HG03460 (cell line): ENCODE data around the gene PTRHD1.
A peak's percentile ranks its signal among the peaks of the same experiment; 100 is the strongest.
"Not testable (repeated sequence)": the region's sequence is repeated elsewhere in the genome, so short reads cannot be mapped to it uniquely, and the experiment has no call there.

Experiments
- ATAC-seq: cut with Tn5 transposase; IDR thresholded peaks from one replicate; pipeline ENCODE4 v1.9.1; 2021; ENCODE audit not compliant: unreplicated experiment

Gene PTRHD1

GRCh38 chr2:24813691-24814137 is 20.5 kb upstream of the PTRHD1 start:
- no peak for ATAC-seq

DNA sequence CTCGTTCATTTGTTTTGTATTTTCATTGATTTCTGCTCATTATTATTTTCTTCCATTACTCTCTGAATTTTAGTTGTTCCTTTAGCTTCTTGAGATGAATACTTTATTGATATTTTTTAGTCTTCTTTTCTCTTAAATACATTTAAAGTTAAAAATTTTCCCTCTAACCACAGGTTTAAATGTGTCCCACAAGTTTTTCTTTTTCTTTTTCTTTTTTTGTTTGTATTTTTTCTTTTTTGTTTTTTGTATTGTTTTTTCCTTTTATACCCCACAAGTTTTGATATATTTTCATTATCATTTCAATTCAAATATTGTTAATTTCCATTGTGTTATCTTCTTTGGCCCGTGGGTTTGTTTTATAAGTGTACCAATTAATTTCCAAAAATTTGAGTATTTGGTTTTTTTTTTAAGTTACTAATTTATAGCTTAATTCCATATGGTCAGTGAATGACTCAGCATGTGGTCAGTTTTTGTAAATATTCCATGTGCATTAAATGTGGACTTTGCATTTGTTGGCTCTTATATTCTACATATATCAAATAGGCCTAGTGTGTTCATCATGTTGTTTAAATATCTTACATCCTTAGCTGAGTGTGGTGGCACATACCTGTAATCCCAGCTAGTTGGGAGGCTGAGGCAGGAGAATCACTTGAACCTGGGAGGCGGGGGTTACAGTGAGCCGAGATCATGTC is 16.3 kb upstream of the PTRHD1 start:
- no peak for ATAC-seq

DNA sequence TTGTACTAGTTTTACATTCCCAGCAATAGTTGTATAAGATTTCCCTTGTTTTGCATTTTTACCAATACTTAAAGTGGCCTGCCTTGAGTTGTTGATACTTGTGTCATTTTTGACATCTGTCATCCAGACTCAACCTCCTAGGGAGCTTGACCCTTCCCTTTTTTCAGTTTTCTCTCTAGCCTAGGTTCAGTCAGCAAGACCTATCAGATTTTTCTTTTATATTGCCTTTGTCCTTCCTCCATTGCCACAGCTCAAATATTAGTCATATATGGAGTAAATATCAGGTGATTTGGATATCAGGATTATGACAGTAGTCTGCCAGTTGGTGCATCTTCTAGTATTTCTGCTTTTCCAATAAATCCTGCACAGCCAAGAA is 13.5 kb upstream of the PTRHD1 start:
- ATAC-seq, result no peak

GRCh38 chr2:24805811-24806660 is 12.8 kb upstream of the PTRHD1 start:
- ATAC-seq, result not testable (repeated sequence)

DNA sequence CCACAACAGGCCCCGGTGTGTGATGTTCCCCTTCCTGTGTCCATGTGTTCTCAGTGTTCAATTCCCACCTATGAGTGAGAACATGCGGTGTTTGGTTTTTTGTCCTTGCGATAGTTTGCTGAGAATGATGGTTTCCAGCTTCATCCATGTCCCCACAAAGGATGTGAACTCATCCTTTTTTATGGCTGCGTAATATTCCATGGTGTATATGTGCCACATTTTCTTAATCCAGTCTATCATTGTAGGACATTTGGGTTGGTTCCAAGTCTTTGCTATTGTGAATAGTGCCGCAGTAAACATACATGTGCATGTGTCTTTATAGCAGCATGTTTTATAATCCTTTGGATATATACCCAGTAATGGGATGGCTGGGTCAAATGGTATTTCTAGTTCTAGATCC is 7.3 kb upstream of the PTRHD1 start:
- not testable (repeated sequence) for ATAC-seq

DNA sequence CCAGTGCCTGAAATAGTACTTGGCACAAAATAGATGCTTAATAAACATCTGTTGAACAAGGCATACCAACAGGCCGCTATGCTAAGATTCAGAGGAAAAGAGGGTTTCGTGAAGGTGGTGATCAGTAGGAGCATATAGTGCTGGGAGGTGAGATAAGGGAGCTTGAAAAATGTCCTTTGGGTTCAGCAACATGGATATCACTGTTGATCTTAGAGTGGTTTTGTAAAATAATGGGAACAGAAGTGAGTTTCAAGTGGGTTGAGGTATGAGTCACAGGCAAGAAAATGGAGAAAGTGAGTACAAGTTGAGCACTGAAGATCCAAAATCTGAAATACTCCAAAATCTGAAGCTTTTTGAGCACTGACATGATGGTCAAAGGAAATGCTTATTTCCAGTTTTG is 4.5 kb upstream of the PTRHD1 start:
- no peak for ATAC-seq

GRCh38 chr2:24793761-24794435 is 707 bp upstream of the PTRHD1 start:
- ATAC-seq, result no peak

GRCh38 chr2:24792542-24792873 is 683 bp downstream of the PTRHD1 start:
- no peak for ATAC-seq

- no peak for ATAC-seq
Measured at GRCh38 chr2:24791452-24791851, 1.7 kb downstream of the PTRHD1 start.

- no peak for ATAC-seq
Measured at GRCh38 chr2:24788816-24789215, 4.4 kb downstream of the PTRHD1 start.

GRCh38 chr2:24787532-24787931 is 5.7 kb downstream of the PTRHD1 start:
- no peak for ATAC-seq

DNA sequence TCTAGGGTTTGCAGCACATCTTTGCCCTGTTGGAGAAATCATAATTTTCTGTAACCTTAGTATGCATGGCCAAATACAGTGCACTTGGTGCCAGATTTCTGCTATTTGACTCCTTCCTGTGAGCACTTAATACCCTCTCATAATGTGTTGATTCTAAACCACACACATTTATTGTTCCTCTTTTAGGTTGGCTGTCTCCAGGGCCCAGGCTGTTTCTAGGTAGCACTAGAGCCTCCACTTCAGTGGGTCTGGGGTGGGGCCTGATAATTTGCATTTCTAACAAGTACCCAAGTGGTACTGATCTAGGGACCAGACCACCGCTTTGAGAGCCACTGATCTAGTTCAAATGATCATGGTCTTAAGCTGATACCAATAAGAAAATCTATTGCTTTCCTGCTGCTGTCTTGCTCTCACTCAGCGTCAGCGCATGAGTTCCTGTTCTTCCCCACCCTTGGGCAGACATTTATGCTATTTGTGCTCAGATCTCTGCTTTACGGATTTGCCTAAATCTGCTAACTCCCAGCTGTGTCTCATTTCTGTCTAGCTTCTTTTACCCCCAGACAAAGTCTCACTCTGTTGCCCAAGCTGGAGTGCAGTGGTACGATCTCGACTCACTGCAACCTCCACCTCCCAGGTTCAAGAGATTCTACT is 7.4 kb downstream of the PTRHD1 start:
- ATAC-seq, result peak; percentile 87

DNA sequence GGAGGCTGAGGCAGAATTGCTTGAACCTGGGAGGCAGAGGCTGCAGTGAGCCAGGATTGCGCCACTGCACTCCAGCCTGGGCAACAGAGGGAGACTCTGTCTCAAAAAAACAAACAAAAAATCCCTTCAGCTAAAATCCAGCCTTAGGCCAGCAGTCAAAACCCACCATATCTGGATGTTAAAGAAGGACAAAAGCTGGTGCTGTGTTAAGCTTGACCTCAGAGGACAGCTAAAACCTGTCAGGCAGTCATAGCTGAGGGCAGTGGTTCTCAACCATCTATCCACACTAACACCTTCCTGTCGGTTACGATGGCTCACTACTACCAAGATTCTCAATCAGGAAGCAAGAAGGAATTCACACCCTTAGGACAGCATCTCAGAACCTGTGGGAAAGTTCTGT is 9.6 kb downstream of the PTRHD1 start:
- ATAC-seq, result no peak

- no peak for ATAC-seq
Measured at GRCh38 chr2:24779116-24779515, 14.1 kb downstream of the PTRHD1 start.

- ATAC-seq, result no peak
Measured at GRCh38 chr2:24774373-24774772, 18.8 kb downstream of the PTRHD1 start.

DNA sequence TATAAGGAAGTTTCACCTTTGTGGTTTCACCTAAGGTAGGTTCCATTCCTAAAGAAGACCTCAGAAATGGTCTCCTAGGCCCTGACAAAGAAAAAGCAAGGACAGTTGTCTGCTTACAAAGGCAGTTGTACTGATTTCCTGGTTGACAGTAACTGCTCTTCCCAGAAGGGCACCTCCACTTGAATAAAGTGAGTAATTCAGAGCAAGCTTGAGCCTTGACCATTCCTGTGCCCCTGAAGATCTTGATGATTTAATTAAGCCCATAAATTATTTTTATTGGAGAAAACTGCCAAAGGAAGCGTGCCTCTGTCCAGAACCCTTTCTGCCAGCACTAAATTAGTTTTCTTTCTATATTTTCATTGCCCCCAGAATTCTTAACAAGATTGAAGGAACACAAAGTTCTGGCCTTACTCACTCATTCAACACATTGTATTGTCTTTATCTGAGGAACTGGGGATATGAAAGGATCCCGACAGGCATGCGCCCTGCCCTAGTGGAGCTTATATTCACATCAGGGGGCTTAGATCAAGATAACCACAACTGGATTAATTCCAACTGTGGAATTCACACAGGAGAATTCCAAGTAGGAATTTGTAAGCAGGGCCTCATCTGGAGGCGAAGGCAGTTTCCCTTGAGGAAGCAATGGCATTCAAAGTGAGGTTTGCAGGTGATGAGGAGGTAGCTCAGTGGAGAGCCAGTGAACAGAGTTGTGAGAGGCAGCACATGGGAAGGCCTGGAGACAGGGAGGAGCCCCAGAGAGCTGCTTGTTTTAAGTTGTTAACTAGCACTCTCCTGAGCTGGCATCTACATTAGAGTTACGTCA is 21.2 kb downstream of the PTRHD1 start:
- no peak for ATAC-seq

DNA sequence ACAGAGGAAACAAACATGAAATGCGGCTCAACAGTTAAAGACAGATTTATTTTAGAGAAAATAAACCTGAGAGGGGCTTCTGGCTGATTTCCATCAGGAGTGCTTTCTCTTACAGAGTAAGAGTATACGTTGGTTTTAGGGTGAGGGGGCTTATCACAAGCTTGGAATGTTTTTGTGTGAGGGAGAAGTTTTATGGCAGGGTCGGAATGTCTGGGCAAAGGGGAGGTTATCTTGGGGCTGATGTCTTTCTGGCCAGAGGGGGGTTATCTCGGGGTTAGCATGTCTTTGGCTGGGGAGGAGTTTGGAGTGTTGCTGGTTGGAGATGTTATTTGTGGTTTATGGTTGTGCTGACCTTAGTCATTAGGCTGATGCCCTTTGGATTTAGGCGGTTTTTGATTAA is 22.1 kb downstream of the PTRHD1 start:
- ATAC-seq, result no peak

GRCh38 chr2:24768601-24769000 is 24.6 kb downstream of the PTRHD1 start:
- ATAC-seq, result no peak

DNA sequence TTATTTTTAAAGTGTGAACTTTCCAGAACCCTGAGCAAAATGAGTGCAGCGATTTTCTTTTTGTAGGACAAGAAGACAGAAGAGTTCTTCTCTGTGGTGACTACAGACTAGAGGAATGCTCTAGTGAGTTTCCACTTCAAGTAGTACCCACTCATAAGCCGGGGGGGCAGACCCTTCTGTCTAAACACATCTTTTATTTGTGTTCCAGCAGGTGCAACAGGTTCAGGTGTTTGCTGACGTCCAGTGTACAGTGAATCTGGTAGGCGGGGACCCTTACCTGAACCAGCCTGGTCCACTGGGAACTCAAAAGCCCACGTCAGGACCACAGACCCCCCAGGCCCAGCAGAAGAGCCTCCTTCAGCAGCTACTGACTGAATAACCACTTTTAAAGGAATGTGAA is 25.2 kb downstream of the PTRHD1 start:
- ATAC-seq, result no peak

GRCh38 chr2:24766609-24767008 is 26.6 kb downstream of the PTRHD1 start:
- no peak for ATAC-seq

- no peak for ATAC-seq
Measured at GRCh38 chr2:24763843-24764242, 29.3 kb downstream of the PTRHD1 start.
